ENCODE results near the gene UTP11.

Gene UTP11

DNA sequence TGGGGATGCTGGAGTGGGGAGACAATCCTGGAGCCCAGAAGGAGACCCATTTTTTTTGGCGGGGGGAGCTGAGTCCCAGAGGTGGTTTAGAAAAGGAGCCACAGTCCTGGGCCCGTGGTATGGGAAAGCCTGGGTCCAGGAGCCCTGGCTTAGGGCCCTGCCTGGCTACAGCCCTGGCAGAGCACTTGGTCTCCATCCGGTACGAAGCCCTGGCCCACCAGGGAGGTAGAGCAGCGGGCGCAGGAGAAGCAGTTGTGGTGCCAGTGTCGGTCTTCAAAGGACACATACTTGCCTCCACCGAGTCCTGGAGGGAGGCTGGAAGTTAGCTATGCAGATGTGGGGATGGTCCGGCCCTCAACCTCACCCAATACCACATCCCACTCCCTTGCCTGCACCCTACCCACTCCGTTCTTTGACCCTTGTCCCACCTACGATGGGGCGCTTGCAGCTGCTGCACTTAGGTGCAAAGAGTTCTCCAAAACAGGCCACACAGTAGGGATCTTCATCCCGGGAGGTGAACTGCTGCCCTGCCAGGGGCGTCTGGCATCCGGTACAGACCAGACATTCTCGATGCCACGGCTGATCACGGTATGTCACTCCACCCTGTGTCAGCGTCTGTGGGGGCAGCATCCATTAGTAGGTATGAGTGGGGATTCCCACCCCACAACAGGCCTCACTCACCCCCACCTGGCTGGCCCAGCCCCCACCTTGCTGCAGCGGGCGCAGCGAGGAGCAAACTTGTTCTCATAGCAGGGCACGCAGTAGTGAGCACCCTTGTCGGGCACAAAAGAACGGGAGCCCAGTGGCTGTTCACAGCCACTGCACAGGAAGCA, 15.1 kb upstream of the UTP11 start:
- H3K4me3 ChIP-seq (ENCODE audit: low read depth, low read length), result no peak overlapping the region
- TF ChIP-seq, protein P1, sequence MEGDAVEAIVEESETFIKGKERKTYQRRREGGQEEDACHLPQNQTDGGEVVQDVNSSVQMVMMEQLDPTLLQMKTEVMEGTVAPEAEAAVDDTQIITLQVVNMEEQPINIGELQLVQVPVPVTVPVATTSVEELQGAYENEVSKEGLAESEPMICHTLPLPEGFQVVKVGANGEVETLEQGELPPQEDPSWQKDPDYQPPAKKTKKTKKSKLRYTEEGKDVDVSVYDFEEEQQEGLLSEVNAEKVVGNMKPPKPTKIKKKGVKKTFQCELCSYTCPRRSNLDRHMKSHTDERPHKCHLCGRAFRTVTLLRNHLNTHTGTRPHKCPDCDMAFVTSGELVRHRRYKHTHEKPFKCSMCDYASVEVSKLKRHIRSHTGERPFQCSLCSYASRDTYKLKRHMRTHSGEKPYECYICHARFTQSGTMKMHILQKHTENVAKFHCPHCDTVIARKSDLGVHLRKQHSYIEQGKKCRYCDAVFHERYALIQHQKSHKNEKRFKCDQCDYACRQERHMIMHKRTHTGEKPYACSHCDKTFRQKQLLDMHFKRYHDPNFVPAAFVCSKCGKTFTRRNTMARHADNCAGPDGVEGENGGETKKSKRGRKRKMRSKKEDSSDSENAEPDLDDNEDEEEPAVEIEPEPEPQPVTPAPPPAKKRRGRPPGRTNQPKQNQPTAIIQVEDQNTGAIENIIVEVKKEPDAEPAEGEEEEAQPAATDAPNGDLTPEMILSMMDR (IDR thresholded peaks at IDR 0.05; ENCODE audit: low read depth, low read length), result no peak
- no peaks in the 10 kb centered on the region for H3K27me3 ChIP-seq (ENCODE audit: insufficient read depth, low read depth, severe bottlenecking)
- DNase-seq, result no peak
- H3K27ac ChIP-seq, result no peak overlapping the region
- no peaks in the 10 kb centered on the region; the same call in 1 of the 2 replicates for H3K36me3 ChIP-seq
- H3K9me3 ChIP-seq (ENCODE audit: severe bottlenecking), result no peaks in the 10 kb centered on the region

DNA sequence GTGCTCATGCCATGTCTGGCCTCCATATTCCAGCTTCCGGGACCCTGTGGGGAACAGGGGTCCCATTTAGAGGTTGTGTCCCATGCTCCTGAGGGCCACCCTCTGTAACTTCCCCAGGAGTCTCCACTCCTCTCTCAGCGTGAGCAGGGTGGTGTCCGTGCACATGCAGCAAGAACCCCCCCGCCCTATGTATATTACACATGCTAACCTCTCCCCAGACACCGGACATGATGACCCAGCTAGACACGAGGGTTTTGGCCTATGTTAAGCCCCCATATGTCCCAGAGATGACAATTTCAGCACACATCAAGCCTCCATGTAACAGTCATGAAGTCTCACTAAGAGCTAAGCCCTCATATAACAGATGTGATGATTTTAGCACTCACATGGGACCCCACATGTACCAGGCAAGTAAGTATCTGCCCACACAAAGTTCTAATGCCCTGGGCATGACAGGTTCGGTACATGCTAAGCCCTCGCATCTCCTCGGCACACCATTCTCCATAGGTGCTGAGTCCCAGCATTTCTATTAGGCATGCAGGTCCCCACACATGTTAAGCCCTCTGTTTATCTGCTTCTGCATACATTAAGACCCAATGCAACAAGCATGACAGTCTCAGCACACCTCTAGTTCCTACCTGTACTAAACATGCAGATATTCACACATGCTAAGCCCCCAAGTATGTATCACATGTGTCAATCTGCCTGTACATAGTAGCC, 14.3 kb upstream of the UTP11 start:
- no peaks in the 10 kb centered on the region for H3K27me3 ChIP-seq (ENCODE audit: insufficient read depth, low read depth, severe bottlenecking)
- H3K36me3 ChIP-seq, result no peaks in the 10 kb centered on the region; the same call in none of the 2 replicates
- H3K4me3 ChIP-seq (ENCODE audit: low read depth, low read length), result no peak overlapping the region
- H3K9me3 ChIP-seq (ENCODE audit: severe bottlenecking), result no peaks in the 10 kb centered on the region
- no peak overlapping the region for H3K27ac ChIP-seq
- DNase-seq, result no peak
- TF ChIP-seq, protein P1 (IDR thresholded peaks at IDR 0.05; ENCODE audit: low read depth, low read length), result no peak

DNA sequence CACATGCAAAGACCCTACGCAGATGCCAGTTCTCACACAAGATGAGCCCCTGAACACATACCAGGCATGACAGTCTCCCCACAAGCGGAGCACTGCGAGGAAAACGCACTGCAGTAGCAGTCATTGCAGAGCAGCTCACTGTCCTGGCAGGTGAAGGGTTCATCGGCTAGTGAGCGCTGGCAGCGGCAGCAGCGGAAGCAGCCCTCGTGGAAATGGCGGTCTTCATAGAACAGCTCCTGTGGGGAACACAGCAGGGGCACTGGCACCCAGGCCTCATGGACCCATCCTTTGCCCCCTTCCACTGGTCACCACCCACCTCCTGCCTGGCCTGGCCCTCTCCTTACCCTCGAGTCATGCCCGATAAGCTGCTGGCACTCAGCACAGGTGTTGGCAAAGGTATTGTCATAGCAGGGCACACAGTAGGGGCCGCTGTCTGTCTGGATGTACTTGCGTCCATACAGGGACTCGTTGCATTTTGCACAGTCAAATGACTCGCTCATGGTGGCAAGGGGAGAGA, 13.6 kb upstream of the UTP11 start:
- TF ChIP-seq, protein P1 (IDR thresholded peaks at IDR 0.05; ENCODE audit: low read depth, low read length), result no peak
- H3K27ac ChIP-seq, result no peak overlapping the region
- H3K9me3 ChIP-seq (ENCODE audit: severe bottlenecking), result no peaks in the 10 kb centered on the region
- DNase-seq, result no peak
- H3K4me3 ChIP-seq (ENCODE audit: low read depth, low read length), result no peak overlapping the region
- H3K27me3 ChIP-seq (ENCODE audit: insufficient read depth, low read depth, severe bottlenecking), result no peaks in the 10 kb centered on the region
- H3K36me3 ChIP-seq, result no peaks in the 10 kb centered on the region; the same call in none of the 2 replicates

DNA sequence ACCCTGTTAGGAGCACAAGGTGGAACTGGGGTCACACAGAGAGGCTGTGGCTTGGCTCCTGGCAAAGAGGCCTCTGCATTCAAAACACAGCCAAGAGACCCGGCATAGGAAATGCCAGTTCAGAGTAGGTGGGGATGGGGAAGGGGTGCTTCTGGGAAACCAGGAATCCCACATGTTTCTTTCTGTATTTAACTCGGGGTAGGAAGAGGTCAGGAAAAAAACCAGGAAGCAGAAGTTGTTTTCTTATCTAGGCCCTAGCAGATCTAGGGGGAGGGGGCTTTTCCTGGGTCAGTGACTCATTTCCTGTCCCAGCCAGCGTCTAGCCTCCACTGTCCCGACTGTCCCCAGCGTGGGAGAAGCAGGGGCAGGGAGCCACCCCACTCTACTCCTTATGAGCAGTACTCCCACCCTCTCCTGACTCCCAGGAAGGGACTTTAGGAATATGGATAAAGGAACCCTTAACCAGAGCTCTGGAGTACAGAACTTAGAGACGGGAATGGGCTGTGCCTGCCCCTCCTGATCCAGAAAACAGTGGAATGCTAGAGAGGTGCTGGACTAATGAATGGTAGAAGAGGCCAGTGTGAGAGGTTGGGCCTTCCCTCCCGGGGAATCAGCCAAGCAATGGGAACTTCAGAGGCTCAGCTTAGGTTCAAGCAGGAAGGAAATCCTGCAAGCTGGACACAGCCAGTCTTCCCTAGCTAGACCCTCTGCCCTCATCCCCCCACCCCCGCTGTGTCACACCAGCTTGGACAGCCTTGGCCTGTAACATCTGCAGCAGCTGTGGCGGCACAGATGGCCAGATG, 12.9 kb upstream of the UTP11 start:
- Histone ChIP-seq H3K9me3 (ENCODE audit: severe bottlenecking) (no peaks in the 10 kb centered on the region), H3K36me3 (no peaks in the 10 kb centered on the region; the same call in none of the 2 replicates), H3K27ac (no peak overlapping the region), H3K27me3 (ENCODE audit: insufficient read depth, low read depth, severe bottlenecking) (no peaks in the 10 kb centered on the region), H3K4me3 (ENCODE audit: low read depth, low read length) (no peak overlapping the region)
- TF ChIP-seq, protein P1 (IDR thresholded peaks at IDR 0.05; ENCODE audit: low read depth, low read length), result no peak
- no peak for DNase-seq

DNA sequence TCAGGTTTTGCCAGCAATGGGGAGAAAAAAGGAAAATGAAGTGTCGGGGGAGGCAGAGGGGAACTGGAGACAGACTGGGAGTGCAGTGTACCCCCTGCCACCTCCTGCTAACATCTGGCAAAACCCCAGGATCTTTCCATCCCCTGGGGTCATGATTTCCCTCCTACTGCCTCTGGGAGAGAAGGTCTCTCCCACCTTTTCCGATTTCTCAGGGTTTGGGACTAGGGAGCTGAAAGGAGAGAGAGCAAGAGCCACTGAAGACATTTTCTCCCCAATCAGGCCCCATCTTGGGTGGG, 12.4 kb upstream of the UTP11 start:
- Histone ChIP-seq H3K4me3 (ENCODE audit: low read depth, low read length) (no peak overlapping the region), H3K36me3 (no peaks in the 10 kb centered on the region; the same call in none of the 2 replicates), H3K9me3 (ENCODE audit: severe bottlenecking) (no peaks in the 10 kb centered on the region), H3K27ac (no peak overlapping the region), H3K27me3 (ENCODE audit: insufficient read depth, low read depth, severe bottlenecking) (no peaks in the 10 kb centered on the region)
- no peak for DNase-seq
- TF ChIP-seq, protein P1 (IDR thresholded peaks at IDR 0.05; ENCODE audit: low read depth, low read length), result no peak
